GM23248 (cell line): ENCODE data around the gene MTG2.

ENCODE experiments used
- EZH2 ChIP-seq: fragments of 200-600 bp; sonication (generic); IDR thresholded peaks from 2 replicates; pipeline ENCODE4 v1.6.1; 2018; ENCODE audit warnings: antibody characterized with exemption, mild to moderate bottlenecking; ENCODE audit not compliant: insufficient read depth, poor library complexity, severe bottlenecking
- EZH2phosphoT487 ChIP-seq: fragments of 200-600 bp; sonication (generic); IDR thresholded peaks from 2 replicates; pipeline ENCODE4 v1.6.1; 2018; ENCODE audit warnings: antibody characterized with exemption, moderate library complexity, mild to moderate bottlenecking, low read depth; ENCODE audit not compliant: insufficient read depth

GRCh38 chr20:62209850-62210495 lies 27.1 kb downstream of the MTG2 start:
- TF ChIP-seq EZH2phosphoT487 = no peak
- no peak for TF ChIP-seq EZH2
